ENCODE measurements around the gene KCNJ18.
"Not testable (repeated sequence)": the region's sequence is repeated elsewhere in the genome, so short reads cannot be mapped to it uniquely, and the experiment has no call there.

Gene KCNJ18

GRCh38 chr17:21671871-21672270 is 20.5 kb upstream of the KCNJ18 start:
- not testable (repeated sequence) for DNase-seq

DNA sequence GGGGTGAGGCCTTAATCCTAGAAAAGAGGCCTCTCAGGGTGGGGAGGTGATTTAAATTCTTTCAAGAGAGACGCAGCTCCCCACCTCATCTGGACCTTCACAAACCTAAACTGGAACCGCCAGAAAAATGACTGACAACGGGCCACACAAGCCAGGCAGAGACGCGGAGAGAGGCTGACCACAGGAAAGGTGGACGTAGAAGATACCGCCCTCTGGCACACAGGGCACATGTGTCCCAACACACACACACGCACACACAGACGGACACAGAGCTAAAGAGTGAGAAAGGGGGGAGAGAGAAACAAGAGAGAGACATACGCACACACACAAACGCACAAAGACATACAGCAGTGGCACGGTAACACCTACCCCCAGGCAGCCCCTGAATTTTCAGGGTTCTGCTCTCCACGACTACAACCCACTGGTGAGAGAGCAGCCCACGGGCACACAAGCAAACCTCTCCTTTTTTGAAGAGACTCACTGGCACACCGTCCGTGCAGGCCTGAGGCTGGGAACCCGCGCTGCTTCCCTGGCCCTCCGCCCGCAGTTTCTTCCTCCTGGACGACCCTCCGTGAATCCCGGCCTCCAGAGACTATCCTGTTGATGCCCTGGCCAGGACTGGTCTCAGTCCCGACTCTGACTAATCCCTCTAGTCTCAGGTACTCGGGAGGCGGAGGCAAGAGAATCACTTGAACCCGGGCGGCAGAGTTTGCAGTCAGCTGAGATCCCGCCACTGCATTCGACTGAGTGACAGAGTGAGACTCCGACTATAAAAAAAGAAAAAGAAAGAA is 18.7 kb upstream of the KCNJ18 start:
- DNase-seq = not testable (repeated sequence)

- no peak for DNase-seq
Observed at GRCh38 chr17:21674242-21674731, 18.0 kb upstream of the KCNJ18 start.

DNA sequence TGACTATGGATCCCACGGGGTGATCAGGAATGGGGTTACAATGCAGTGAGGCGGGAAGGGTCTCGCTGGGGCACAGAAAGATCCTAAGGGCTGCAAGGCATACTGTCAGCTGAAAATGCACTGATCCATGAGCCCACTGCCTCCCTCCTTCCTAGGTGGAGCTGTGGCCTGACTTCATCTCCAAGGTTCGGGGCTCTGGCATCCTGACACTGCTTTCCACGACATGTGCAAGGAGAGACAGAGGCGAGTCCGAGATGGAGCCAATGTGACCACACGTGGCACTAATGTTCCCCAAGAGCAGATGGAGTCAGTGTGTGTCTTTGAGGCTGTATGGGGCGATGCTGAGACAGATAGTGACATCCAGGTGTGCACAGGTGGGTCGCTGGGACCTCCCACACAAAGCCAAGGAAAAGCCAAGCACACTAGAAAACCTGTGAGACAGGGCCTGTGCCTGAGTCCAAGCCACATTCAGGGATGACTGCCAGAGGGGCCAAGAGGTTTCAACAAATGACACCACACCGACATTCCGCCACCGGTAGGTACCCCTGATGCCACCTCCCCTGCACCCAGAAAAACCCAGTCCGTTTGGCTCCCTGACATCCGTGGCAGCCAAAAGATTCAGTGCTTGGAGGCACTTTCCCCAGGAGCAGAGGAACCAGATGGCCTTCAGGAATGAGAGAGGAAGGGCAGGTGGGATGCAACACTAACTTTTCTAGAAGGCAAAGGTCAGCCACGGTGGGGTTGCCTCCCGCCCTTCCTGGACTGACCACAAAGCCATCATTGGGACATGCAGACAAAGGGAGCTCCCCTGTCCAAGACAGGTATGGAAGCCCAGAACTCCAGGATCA is 17.2 kb upstream of the KCNJ18 start:
- DNase-seq = not testable (repeated sequence)

DNA sequence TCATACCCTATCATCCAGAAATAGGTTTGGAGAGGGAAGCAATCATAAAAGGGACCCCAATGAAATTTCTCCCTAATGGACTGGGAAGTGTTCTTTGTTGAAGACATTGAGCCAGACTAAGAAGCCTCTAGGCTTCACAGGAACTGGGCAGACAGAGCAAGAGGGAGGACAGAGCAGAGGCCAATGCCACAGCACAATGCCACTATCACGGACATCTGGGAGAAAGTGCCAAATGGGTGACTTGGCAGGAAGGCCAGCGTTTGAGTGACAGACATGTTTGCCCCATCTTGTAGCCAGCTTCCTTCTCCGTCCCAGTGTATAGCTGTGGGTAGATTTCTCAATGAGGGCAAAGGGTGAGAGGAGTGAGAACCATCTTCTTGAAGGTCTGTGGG is 16.6 kb upstream of the KCNJ18 start:
- not testable (repeated sequence) for DNase-seq

- DNase-seq = no peak
Observed at GRCh38 chr17:21676281-21677111, 15.8 kb upstream of the KCNJ18 start.

- DNase-seq = no peak
Observed at GRCh38 chr17:21677126-21677910, 15.0 kb upstream of the KCNJ18 start.

- DNase-seq = no peak
Observed at GRCh38 chr17:21677911-21678310, 14.4 kb upstream of the KCNJ18 start.

DNA sequence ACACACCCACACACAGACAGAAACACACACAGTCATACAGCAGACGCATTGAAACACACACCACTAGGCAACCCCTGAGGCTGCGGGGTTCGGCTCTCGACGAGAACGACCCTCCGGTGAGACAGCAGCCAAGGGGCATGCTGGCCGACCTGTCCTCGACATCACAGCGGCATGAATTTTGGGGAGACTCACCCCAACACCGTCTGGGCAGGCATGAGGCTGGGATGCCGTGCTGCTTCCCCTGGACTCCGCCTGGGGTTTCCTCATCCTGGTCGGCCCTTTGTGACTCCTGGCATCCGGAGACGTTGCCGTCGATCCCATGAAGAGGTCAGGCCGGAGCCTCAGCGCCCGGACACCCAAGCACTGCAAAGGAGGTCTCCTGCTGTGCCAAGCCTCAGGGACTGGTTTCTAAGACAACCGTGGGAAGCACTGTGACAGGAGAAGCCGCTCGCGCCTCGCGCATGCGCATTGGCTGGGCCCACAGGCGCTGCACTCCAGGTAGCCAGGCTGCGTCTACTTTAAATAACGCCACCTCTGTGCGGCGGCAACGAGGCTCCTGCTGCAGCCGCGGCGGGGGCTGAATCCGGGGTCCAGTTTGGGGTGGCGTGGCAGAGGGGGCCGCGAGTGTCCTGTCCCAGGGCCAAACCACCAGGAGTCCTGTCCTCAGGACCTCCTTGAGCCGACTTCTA is 13.8 kb upstream of the KCNJ18 start:
- no peak for DNase-seq

DNA sequence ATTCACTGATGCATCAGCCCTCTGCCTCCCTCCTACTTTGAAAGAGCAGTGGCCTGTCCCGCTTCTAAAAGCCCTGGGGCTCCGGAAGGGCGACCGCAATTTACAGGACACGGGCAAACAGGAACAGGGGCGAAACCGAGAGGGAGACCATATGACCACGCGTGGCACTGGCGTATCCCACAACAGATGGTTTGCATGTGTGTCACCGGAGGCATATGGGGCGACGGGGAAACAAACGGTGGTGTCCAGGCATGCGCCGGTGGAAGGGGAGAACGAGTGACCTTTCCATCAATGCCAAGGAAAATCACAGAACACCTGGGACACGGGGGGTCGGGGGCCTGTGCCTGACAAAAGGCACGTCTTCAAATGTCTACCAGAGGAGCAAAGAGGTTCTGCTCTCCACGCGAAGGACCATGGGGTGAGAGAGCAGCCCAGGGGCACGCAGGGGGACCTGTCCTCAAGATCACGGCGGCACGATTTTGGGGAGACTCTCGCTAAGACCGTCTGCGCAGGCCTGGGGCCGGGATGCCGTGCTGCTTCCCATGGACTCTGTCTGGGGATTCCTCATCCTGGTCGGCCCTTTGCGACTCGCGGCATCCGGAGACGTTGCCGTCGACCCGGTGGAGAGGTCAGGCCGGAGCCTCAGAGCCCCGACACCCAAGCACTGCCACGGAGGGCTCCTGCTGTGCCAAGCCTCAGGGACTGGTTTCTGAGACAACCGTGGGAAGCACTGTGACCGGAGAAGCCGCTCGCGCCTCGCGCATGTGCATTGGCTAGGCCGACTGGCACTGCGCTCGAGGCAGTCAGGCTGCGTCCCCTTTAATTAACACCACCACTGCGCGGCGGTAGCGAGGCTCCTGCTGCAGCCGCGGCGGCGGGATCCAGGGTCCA is 12.8 kb upstream of the KCNJ18 start:
- DNase-seq = no peak

- DNase-seq = no peak
Observed at GRCh38 chr17:21680366-21680765, 12.0 kb upstream of the KCNJ18 start.

DNA sequence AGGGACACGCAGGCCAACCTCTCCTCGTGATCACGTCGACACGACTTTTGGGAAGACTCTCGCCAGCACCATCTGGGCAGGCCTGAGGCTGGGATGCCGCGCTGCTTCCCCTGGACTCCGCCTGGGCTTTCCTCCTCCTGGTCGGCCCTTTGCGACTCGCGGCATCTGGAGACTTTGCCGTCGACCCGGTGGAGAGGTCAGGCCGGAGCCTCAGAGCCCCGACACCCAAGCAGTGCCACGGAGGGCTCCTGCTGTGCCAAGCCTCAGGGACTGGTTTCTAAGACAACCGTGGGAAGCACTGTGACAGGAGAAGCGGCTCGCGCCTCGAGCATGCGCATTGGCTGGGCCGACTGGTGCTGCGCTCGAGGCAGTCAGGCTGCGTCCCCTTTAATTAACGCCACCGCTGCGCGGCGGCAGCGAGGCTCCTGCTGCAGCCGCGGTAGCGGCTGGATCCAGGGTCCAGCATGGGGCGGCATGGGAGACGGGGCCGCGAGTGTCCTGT is 11.4 kb upstream of the KCNJ18 start:
- DNase-seq = not testable (repeated sequence)

DNA sequence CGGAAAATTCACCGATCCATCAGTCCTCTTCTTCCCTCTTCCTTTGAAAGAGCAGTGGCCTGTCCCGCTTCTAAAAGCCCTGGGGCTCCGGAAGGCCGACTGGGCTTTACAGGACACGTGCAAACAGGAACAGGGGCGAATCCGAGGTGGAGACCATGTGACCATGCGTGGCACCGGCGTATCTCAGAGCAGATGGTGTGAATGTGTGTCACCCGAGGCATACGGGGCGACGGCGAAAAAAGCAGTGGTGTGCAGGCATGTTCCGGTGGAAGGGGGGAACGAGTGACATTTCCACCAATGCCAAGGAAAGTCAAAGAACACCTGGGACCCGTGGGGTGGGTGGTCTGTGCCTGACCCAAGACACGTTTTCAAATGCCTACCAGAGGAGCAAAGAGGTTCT is 10.7 kb upstream of the KCNJ18 start:
- DNase-seq = not testable (repeated sequence)

DNA sequence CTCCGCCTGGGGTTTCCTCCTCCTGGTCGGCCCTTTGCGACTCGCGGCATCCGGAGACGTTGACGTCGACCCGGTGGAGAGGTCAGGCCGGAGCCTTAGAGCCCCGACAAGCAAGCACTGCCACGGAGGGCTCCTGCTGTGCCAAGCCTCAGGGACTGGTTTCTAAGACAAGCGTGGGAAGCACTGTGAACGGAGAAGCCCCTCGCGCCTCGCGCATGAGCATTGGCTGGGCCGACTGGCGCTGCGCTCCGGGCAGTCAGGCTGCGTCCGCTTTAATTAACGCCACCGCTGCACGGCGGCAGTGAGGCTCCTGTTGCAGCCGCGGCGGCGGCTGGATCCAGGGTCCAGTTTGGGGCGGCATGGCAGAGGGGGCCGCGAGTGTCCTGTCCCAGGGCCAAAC is 10.2 kb upstream of the KCNJ18 start:
- not testable (repeated sequence) for DNase-seq

GRCh38 chr17:21683142-21683712 is 9.1 kb upstream of the KCNJ18 start:
- DNase-seq = not testable (repeated sequence)

GRCh38 chr17:21683897-21684296 is 8.4 kb upstream of the KCNJ18 start:
- DNase-seq = not testable (repeated sequence)

GRCh38 chr17:21684384-21684783 is 7.9 kb upstream of the KCNJ18 start:
- not testable (repeated sequence) for DNase-seq

DNA sequence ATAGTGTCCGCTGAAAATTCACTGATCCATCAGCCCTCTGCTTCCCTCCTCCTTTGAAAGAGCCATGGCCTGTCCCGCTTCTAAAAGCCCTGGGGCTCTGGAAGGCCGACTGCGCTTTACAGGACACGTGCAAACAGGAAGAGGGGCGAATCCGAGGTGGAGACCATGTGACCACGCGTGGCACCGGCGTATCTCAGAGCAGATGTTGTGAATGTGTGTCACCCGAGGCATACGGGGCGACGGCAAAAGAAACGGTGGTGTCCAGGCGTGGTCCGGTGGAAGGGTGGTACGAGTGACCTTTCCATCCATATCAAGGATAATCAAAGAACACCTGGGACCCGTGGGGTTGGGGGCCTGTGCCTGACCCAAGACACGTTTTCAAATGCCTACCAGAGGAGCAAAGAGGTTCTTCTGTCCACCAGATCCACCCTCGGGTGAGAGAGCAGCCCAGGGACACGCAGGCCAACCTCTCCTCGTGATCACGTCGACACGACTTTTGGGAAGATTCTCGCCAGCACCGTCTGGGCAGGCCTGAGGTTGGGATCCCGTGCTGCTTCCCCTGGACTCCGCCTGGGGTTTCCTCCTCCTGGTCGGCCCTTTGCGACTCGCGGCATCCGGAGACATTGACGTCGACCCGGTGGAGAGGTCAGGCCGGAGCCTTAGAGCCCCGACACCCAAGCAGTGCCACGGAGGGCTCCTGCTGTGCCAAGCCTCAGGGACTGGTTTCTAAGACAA is 7.1 kb upstream of the KCNJ18 start:
- not testable (repeated sequence) for DNase-seq
